Right hindlimb (tissue), 1 donor: ENCODE measurements around the gene IL9R.
"Not testable (repeated sequence)": the region's sequence is repeated elsewhere in the genome, so short reads cannot be mapped to it uniquely, and the experiment has no call there.

Experiments used
- DNase-seq: peaks from one replicate; pipeline ENCODE4 v3.0.0-alpha.2; 2018

Gene IL9R

GRCh38 chrX:155997436-155997835 lies at the start of gene IL9R:
Gene IL9R (plus strand): TSS chrX:155997696. CDS start chrX:155997760, 64 bp downstream.
- DNase-seq, result no peak

- no peak for DNase-seq
Measured at GRCh38 chrX:155949098-155949497, 48.4 kb upstream of the IL9R start.

- no peak for DNase-seq
Measured at GRCh38 chrX:155951237-155951789, 46.2 kb upstream of the IL9R start.

GRCh38 chrX:155953055-155953454 lies 44.4 kb upstream of the IL9R start:
- no peak for DNase-seq

GRCh38 chrX:155954793-155955192 lies 42.7 kb upstream of the IL9R start:
- no peak for DNase-seq

GRCh38 chrX:155956099-155956498 lies 41.4 kb upstream of the IL9R start:
- DNase-seq, result no peak

- DNase-seq, result no peak
Measured at GRCh38 chrX:155956649-155957048, 40.8 kb upstream of the IL9R start.

GRCh38 chrX:155957843-155958242 lies 39.7 kb upstream of the IL9R start:
- DNase-seq, result no peak

- no peak for DNase-seq
Measured at GRCh38 chrX:155959018-155959587, 38.4 kb upstream of the IL9R start.

- DNase-seq, result no peak
Measured at GRCh38 chrX:155962906-155963305, 34.6 kb upstream of the IL9R start.

GRCh38 chrX:155966876-155967275 lies 30.6 kb upstream of the IL9R start:
- no peak for DNase-seq

- no peak for DNase-seq
Measured at GRCh38 chrX:155967653-155968325, 29.7 kb upstream of the IL9R start.

GRCh38 chrX:155968326-155968661 lies 29.2 kb upstream of the IL9R start:
- DNase-seq, result no peak

- no peak for DNase-seq
Measured at GRCh38 chrX:155968791-155969190, 28.7 kb upstream of the IL9R start.

- not testable (repeated sequence) for DNase-seq
Measured at GRCh38 chrX:155971658-155972057, 25.8 kb upstream of the IL9R start.

- not testable (repeated sequence) for DNase-seq
Measured at GRCh38 chrX:155972241-155972640, 25.3 kb upstream of the IL9R start.

- DNase-seq, result no peak
Measured at GRCh38 chrX:155983326-155983725, 14.2 kb upstream of the IL9R start.

GRCh38 chrX:155985208-155985607 lies 12.3 kb upstream of the IL9R start:
- DNase-seq, result no peak

GRCh38 chrX:155986995-155987394 lies 10.5 kb upstream of the IL9R start:
- DNase-seq, result not testable (repeated sequence)

GRCh38 chrX:155988859-155989258 lies 8.6 kb upstream of the IL9R start:
- no peak for DNase-seq

- DNase-seq, result no peak
Measured at GRCh38 chrX:155993421-155993820, 4.1 kb upstream of the IL9R start.

- DNase-seq, result no peak
Measured at GRCh38 chrX:155995321-155995875, 2.1 kb upstream of the IL9R start.

- DNase-seq, result no peak
Measured at GRCh38 chrX:155998116-155998515, 620 bp downstream of the IL9R start.

- no peak for DNase-seq
Measured at GRCh38 chrX:155998761-155999510, 1.4 kb downstream of the IL9R start.
